AG08396 (cell line): ENCODE results near the gene PRPS1L1.

Experiments
- DNase-seq: peaks from one replicate; pipeline ENCODE4 v3.0.0; 2012; ENCODE audit warnings: low spot score, mixed read lengths

Gene PRPS1L1

GRCh38 chr7:18027628-18028027 lies at the start of gene PRPS1L1:
TSS of gene PRPS1L1 (minus strand) at chr7:18027846.
- no peak for DNase-seq

GRCh38 chr7:18076461-18076860 lies 48.8 kb upstream of the PRPS1L1 start:
- no peak for DNase-seq

GRCh38 chr7:18068745-18069144 lies 41.1 kb upstream of the PRPS1L1 start:
- DNase-seq, result no peak

GRCh38 chr7:18064242-18064838 lies 36.7 kb upstream of the PRPS1L1 start:
- no peak for DNase-seq

GRCh38 chr7:18063149-18063901 lies 35.7 kb upstream of the PRPS1L1 start:
- no peak for DNase-seq

- no peak for DNase-seq
Observed at GRCh38 chr7:18059171-18059570, 31.5 kb upstream of the PRPS1L1 start.

GRCh38 chr7:18053941-18054340 lies 26.3 kb upstream of the PRPS1L1 start:
- DNase-seq, result no peak

GRCh38 chr7:18053177-18053928 lies 25.7 kb upstream of the PRPS1L1 start:
- DNase-seq, result peak; percentile 3

GRCh38 chr7:18049262-18049661 lies 21.6 kb upstream of the PRPS1L1 start:
- no peak for DNase-seq

- DNase-seq, result no peak
Observed at GRCh38 chr7:18046601-18047000, 19.0 kb upstream of the PRPS1L1 start.

GRCh38 chr7:18045171-18045570 lies 17.5 kb upstream of the PRPS1L1 start:
- DNase-seq, result no peak

- DNase-seq, result no peak
Observed at GRCh38 chr7:18041191-18041590, 13.5 kb upstream of the PRPS1L1 start.

- DNase-seq, result peak; percentile 27
Observed at GRCh38 chr7:18040196-18040595, 12.6 kb upstream of the PRPS1L1 start.

- no peak for DNase-seq
Observed at GRCh38 chr7:18038382-18038781, 10.7 kb upstream of the PRPS1L1 start.

- no peak for DNase-seq
Observed at GRCh38 chr7:18037609-18038008, 10.0 kb upstream of the PRPS1L1 start.

GRCh38 chr7:18036783-18037182 lies 9.1 kb upstream of the PRPS1L1 start:
- DNase-seq, result no peak

GRCh38 chr7:18030758-18031157 lies 3.1 kb upstream of the PRPS1L1 start:
- DNase-seq, result no peak

GRCh38 chr7:18020138-18020715 lies 7.4 kb downstream of the PRPS1L1 start:
- DNase-seq, result no peak

- DNase-seq, result peak; percentile 28
Observed at GRCh38 chr7:18019555-18019954, 8.1 kb downstream of the PRPS1L1 start.

- DNase-seq, result no peak
Observed at GRCh38 chr7:18018296-18019215, 9.1 kb downstream of the PRPS1L1 start.
